MM.1S (cell line): ENCODE data around the gene TRAPPC3.

ENCODE experiments used
- DNase-seq: peaks from one replicate; pipeline ENCODE4 v3.0.0-alpha.2; 2015
- H2AFZ ChIP-seq: fragments of 300-600 bp; sonication (generic); 2 replicates; pipeline ENCODE4 v1.6.0; 2016; ENCODE audit warnings: antibody characterized with exemption, low read length
- H3F3A ChIP-seq: fragments of 300-600 bp; sonication (generic); 2 replicates; pipeline ENCODE4 v1.6.1; 2016; ENCODE audit warnings: mild to moderate bottlenecking, antibody characterized with exemption, low read length, moderate library complexity, mixed read lengths; ENCODE audit not compliant: insufficient read depth
- H3K27ac ChIP-seq: fragments of 300-600 bp; sonication (generic); 2 replicates; pipeline ENCODE4 v1.5.1; 2016; ENCODE audit warnings: mild to moderate bottlenecking, low read length
- H3K27me3 ChIP-seq: fragments of 300-600 bp; sonication (generic); replicated peaks from 2 replicates; pipeline ENCODE4 v1.6.0; 2016; ENCODE audit warnings: low read length; ENCODE audit not compliant: insufficient read depth
- H3K36me3 ChIP-seq: fragments of 300-600 bp; sonication (generic); replicated peaks from 2 replicates; pipeline ENCODE4 v1.6.1; 2016; ENCODE audit warnings: mild to moderate bottlenecking, low read length, mixed read lengths; ENCODE audit not compliant: insufficient read depth
- H3K4me1 ChIP-seq: fragments of 300-600 bp; sonication (generic); 2 replicates; pipeline ENCODE4 v1.6.1; 2016; ENCODE audit warnings: low read length, mixed read lengths
- H3K4me2 ChIP-seq: fragments of 300-600 bp; sonication (generic); 2 replicates; pipeline ENCODE4 v1.6.0; 2016; ENCODE audit warnings: low read depth, low read length
- H3K4me3 ChIP-seq: fragments of 300-600 bp; sonication (generic); 2 replicates; pipeline ENCODE4 v1.5.1; 2016; ENCODE audit warnings: low read length, mixed read lengths
- H3K79me2 ChIP-seq: fragments of 300-600 bp; sonication (generic); 2 replicates; pipeline ENCODE4 v1.6.1; 2016; ENCODE audit warnings: mixed run types, low read length, mixed read lengths
- H3K9ac ChIP-seq: fragments of 300-600 bp; sonication (generic); 2 replicates; pipeline ENCODE4 v1.6.1; 2016; ENCODE audit warnings: low read length, mixed read lengths
- H3K9me2 ChIP-seq: fragments of 300-600 bp; sonication (generic); replicated peaks from 2 replicates; pipeline ENCODE4 v1.6.1; 2016; ENCODE audit warnings: mild to moderate bottlenecking, low read length, mixed read lengths; ENCODE audit not compliant: insufficient read depth
- H3K9me3 ChIP-seq: fragments of 300-600 bp; sonication (generic); replicated peaks from 2 replicates; pipeline ENCODE4 v1.6.1; 2016; ENCODE audit warnings: mild to moderate bottlenecking, low read length, mixed read lengths; ENCODE audit not compliant: insufficient read depth
- H4K20me1 ChIP-seq: fragments of 300-600 bp; sonication (generic); 2 replicates; pipeline ENCODE4 v1.6.1; 2016; ENCODE audit warnings: mild to moderate bottlenecking, low read length, moderate library complexity, mixed read lengths; ENCODE audit not compliant: insufficient read depth
- EZH2 ChIP-seq: fragments of 300-600 bp; sonication (generic); optimal IDR thresholded peaks from 2 replicates; pipeline ENCODE3; 2017; ENCODE audit warnings: low read depth, mild to moderate bottlenecking, antibody characterized with exemption, low read length, mixed read lengths
- EZH2phosphoT487 ChIP-seq: fragments of 300-600 bp; sonication (generic); IDR thresholded peaks from 2 replicates; pipeline ENCODE4 v1.6.1; 2018; ENCODE audit warnings: antibody characterized with exemption, low read length
- TF ChIP-seq, protein P1 (sequence below): fragments of 300-600 bp; sonication (generic); IDR thresholded peaks from 2 replicates; pipeline ENCODE4 v1.5.1; 2016; ENCODE audit warnings: antibody characterized with exemption, low read length, mixed read lengths

TRAPPC3 gene

GRCh38 chr1:36122062-36123030 lies 26.9 kb downstream of the TRAPPC3 start:
- no peak overlapping the region for H3K4me2 ChIP-seq
- no peaks in the 10 kb centered on the region for H3K36me3 ChIP-seq
- H3K9me3 ChIP-seq = no peaks in the 10 kb centered on the region
- H2AFZ ChIP-seq = no peak overlapping the region
- no peak overlapping the region for H3K27ac ChIP-seq
- H3K79me2 ChIP-seq = no peaks in the 10 kb centered on the region
- H3K4me3 ChIP-seq = no peak overlapping the region
- H4K20me1 ChIP-seq = no peaks in the 10 kb centered on the region
- TF ChIP-seq, protein P1, sequence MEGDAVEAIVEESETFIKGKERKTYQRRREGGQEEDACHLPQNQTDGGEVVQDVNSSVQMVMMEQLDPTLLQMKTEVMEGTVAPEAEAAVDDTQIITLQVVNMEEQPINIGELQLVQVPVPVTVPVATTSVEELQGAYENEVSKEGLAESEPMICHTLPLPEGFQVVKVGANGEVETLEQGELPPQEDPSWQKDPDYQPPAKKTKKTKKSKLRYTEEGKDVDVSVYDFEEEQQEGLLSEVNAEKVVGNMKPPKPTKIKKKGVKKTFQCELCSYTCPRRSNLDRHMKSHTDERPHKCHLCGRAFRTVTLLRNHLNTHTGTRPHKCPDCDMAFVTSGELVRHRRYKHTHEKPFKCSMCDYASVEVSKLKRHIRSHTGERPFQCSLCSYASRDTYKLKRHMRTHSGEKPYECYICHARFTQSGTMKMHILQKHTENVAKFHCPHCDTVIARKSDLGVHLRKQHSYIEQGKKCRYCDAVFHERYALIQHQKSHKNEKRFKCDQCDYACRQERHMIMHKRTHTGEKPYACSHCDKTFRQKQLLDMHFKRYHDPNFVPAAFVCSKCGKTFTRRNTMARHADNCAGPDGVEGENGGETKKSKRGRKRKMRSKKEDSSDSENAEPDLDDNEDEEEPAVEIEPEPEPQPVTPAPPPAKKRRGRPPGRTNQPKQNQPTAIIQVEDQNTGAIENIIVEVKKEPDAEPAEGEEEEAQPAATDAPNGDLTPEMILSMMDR = no peak
- TF ChIP-seq EZH2 (no peak), EZH2phosphoT487 (no peak)
- no peaks in the 10 kb centered on the region for H3K9me2 ChIP-seq
- H3K27me3 ChIP-seq = peaks cover 31% of the 10 kb centered on the region
- H3K4me1 ChIP-seq = no peaks in the 10 kb centered on the region
- H3K9ac ChIP-seq = no peak overlapping the region
- no peaks in the 10 kb centered on the region for H3F3A ChIP-seq
- no peak for DNase-seq

- Histone ChIP-seq H3K27ac (no peak overlapping the region), H3K27me3 (peaks cover 18% of the 10 kb centered on the region), H3K36me3 (no peaks in the 10 kb centered on the region), H3K9ac (no peak overlapping the region), H2AFZ (no peak overlapping the region), H3K4me2 (no peak overlapping the region), H3K79me2 (no peaks in the 10 kb centered on the region), H3K9me3 (no peaks in the 10 kb centered on the region), H3K9me2 (no peaks in the 10 kb centered on the region), H3F3A (no peaks in the 10 kb centered on the region), H3K4me3 (no peak overlapping the region), H4K20me1 (no peaks in the 10 kb centered on the region), H3K4me1 (no peaks in the 10 kb centered on the region)
- no peak for DNase-seq
- TF ChIP-seq, protein P1 = no peak
- TF ChIP-seq EZH2phosphoT487 (no peak), EZH2 (no peak)
These were observed 29.8 kb downstream of the TRAPPC3 start for GRCh38 chr1:36119456-36119855.

DNA sequence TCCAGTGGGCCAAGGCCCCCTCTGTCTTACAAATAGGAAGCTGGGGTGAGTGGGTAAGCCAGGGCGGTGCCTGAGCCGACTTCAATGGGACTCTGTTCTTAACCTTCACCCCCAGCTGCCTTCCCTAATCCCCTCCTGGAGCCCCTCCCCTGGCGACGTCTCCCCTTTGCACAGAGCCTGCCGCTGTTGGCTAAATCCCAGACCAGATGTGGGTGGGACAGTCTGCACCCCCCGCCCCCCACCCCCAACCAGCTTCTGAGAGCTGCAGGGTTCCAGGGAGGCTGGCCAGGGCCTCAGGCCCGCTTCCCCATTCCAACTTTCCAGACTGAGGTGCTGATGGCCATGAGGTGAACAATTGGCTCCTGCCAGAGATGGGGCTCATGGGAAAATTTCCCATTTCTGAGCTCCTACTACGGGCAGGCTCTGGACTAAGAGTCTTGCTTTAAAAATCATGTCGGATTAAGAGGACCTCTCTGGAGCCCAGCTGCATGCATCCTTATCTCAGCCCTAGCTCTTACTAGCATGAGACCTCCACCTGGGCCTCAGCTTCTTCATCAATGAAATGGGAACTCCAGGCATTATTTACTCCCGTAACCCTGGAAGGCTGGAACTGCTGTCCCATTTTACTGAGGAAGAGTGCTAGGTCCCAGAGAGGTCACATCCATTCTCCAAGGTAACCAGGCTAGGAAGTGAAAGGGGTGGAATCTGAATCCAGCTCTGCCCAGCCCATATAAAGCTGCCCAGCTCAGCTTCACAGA lies 30.7 kb downstream of the TRAPPC3 start:
- Histone ChIP-seq H3K27ac (no peak overlapping the region), H3K79me2 (no peaks in the 10 kb centered on the region), H3F3A (no peaks in the 10 kb centered on the region), H3K4me3 (no peak overlapping the region), H3K27me3 (peaks cover 10% of the 10 kb centered on the region; the same call in 1 of the 2 replicates), H3K9me3 (no peaks in the 10 kb centered on the region), H3K4me1 (no peaks in the 10 kb centered on the region), H4K20me1 (no peaks in the 10 kb centered on the region), H2AFZ (no peak overlapping the region), H3K9ac (no peak overlapping the region), H3K36me3 (no peaks in the 10 kb centered on the region), H3K4me2 (no peak overlapping the region), H3K9me2 (no peaks in the 10 kb centered on the region)
- TF ChIP-seq, protein P1 = no peak
- TF ChIP-seq EZH2 = no peak
- no peak for TF ChIP-seq EZH2phosphoT487
- no peak for DNase-seq
